BLaER1 (cell line): ENCODE measurements around the gene RFX1.

Source experiments
- H3K27ac ChIP-seq: shearing (Covaris generic); formaldehyde crosslinking; 2 replicates; pipeline ENCODE4 v1.8.1; 2022
- H3K27me3 ChIP-seq: shearing (Covaris generic); formaldehyde crosslinking; 2 replicates; pipeline ENCODE4 v1.8.1; 2022
- H3K36me3 ChIP-seq: shearing (Covaris generic); formaldehyde crosslinking; 2 replicates; pipeline ENCODE4 v1.8.1; 2022
- H3K4me1 ChIP-seq: shearing (Covaris generic); formaldehyde crosslinking; 2 replicates; pipeline ENCODE4 v1.8.1; 2022
- H3K4me2 ChIP-seq: shearing (Covaris generic); formaldehyde crosslinking; 2 replicates; pipeline ENCODE4 v1.8.1; 2022
- H3K4me3 ChIP-seq: shearing (Covaris generic); formaldehyde crosslinking; 2 replicates; pipeline ENCODE4 v1.8.1; 2022
- H3K9ac ChIP-seq: shearing (Covaris generic); formaldehyde crosslinking; 2 replicates; pipeline ENCODE4 v1.8.1; 2022
- H3K9me3 ChIP-seq: shearing (Covaris generic); formaldehyde crosslinking; 2 replicates; pipeline ENCODE4 v1.8.1; 2022
- H4K20me1 ChIP-seq: shearing (Covaris generic); formaldehyde crosslinking; 2 replicates; pipeline ENCODE4 v1.8.1; 2022
- Cebpa-rat ChIP-seq: shearing (Covaris generic); IDR thresholded peaks from 2 replicates; pipeline ENCODE4 v1.8.1; 2022

RFX1 gene

GRCh38 chr19:13964776-13965175, 41.3 kb downstream of the RFX1 start:
- TF ChIP-seq Cebpa-rat, result no peak
- Histone ChIP-seq H3K27me3 (no peaks in the 10 kb centered on the region), H3K27ac (no peak overlapping the region), H3K9ac (no peak overlapping the region), H3K9me3 (no peaks in the 10 kb centered on the region), H3K4me1 (no peaks in the 10 kb centered on the region), H3K36me3 (peaks cover 96% of the 10 kb centered on the region), H4K20me1 (no peaks in the 10 kb centered on the region), H3K4me3 (no peak overlapping the region), H3K4me2 (no peak overlapping the region)

GRCh38 chr19:13963603-13964105, 42.5 kb downstream of the RFX1 start:
- Histone ChIP-seq H4K20me1 (no peaks in the 10 kb centered on the region), H3K27me3 (no peaks in the 10 kb centered on the region), H3K9ac (no peak overlapping the region), H3K4me3 (no peak overlapping the region), H3K36me3 (peaks cover 96% of the 10 kb centered on the region), H3K4me2 (no peak overlapping the region), H3K4me1 (no peaks in the 10 kb centered on the region), H3K9me3 (no peaks in the 10 kb centered on the region), H3K27ac (no peak overlapping the region)
- TF ChIP-seq Cebpa-rat, result no peak

- no peak overlapping the region for H3K27ac ChIP-seq
- TF ChIP-seq Cebpa-rat, result no peak
- peaks cover 96% of the 10 kb centered on the region for H3K36me3 ChIP-seq
- H3K4me3 ChIP-seq, result no peak overlapping the region
- no peak overlapping the region for H3K4me2 ChIP-seq
- H3K4me1 ChIP-seq, result no peaks in the 10 kb centered on the region
- H3K9ac ChIP-seq, result no peak overlapping the region
- no peaks in the 10 kb centered on the region for H3K27me3 ChIP-seq
- peaks cover 6% of the 10 kb centered on the region; the same call in 1 of the 2 replicates for H4K20me1 ChIP-seq
- H3K9me3 ChIP-seq, result no peaks in the 10 kb centered on the region
Measured at GRCh38 chr19:13962699-13963602, 43.2 kb downstream of the RFX1 start.

- peaks cover 15% of the 10 kb centered on the region for H4K20me1 ChIP-seq
- H3K4me1 ChIP-seq, result no peaks in the 10 kb centered on the region
- no peaks in the 10 kb centered on the region for H3K27me3 ChIP-seq
- no peak overlapping the region for H3K9ac ChIP-seq
- H3K27ac ChIP-seq, result no peak overlapping the region
- peaks cover 96% of the 10 kb centered on the region for H3K36me3 ChIP-seq
- no peak overlapping the region for H3K4me2 ChIP-seq
- H3K4me3 ChIP-seq, result no peak overlapping the region
- TF ChIP-seq Cebpa-rat, result no peak
- no peaks in the 10 kb centered on the region for H3K9me3 ChIP-seq
Measured at GRCh38 chr19:13961826-13962698, 44.1 kb downstream of the RFX1 start.

- no peak for TF ChIP-seq Cebpa-rat
- Histone ChIP-seq H3K4me2 (no peak overlapping the region), H3K9ac (no peak overlapping the region), H3K27me3 (no peaks in the 10 kb centered on the region), H3K4me1 (no peaks in the 10 kb centered on the region), H3K36me3 (peaks cover 96% of the 10 kb centered on the region), H3K4me3 (no peak overlapping the region), H3K9me3 (no peaks in the 10 kb centered on the region), H3K27ac (no peak overlapping the region), H4K20me1 (peaks cover 24% of the 10 kb centered on the region)
Measured at GRCh38 chr19:13960863-13961784, 45.0 kb downstream of the RFX1 start.

- H3K4me3 ChIP-seq, result no peak overlapping the region
- H3K27me3 ChIP-seq, result no peaks in the 10 kb centered on the region
- H4K20me1 ChIP-seq, result peaks cover 33% of the 10 kb centered on the region
- no peak overlapping the region for H3K4me2 ChIP-seq
- H3K9me3 ChIP-seq, result no peaks in the 10 kb centered on the region
- no peak overlapping the region for H3K9ac ChIP-seq
- no peak overlapping the region for H3K27ac ChIP-seq
- peaks cover 96% of the 10 kb centered on the region for H3K36me3 ChIP-seq
- TF ChIP-seq Cebpa-rat, result no peak
- H3K4me1 ChIP-seq, result no peaks in the 10 kb centered on the region
Measured at GRCh38 chr19:13959962-13960862, 45.9 kb downstream of the RFX1 start.

- H3K27me3 ChIP-seq, result no peaks in the 10 kb centered on the region
- H3K4me2 ChIP-seq, result no peak overlapping the region
- H3K9ac ChIP-seq, result no peak overlapping the region
- H3K4me1 ChIP-seq, result no peaks in the 10 kb centered on the region
- peaks cover 96% of the 10 kb centered on the region for H3K36me3 ChIP-seq
- no peak for TF ChIP-seq Cebpa-rat
- H3K27ac ChIP-seq, result no peak overlapping the region
- H4K20me1 ChIP-seq, result peaks cover 41% of the 10 kb centered on the region
- no peaks in the 10 kb centered on the region for H3K9me3 ChIP-seq
- no peak overlapping the region for H3K4me3 ChIP-seq
Measured at GRCh38 chr19:13959141-13959961, 46.8 kb downstream of the RFX1 start.

GRCh38 chr19:13958043-13958442, 48.1 kb downstream of the RFX1 start:
- no peak overlapping the region for H3K4me3 ChIP-seq
- H3K9me3 ChIP-seq, result no peaks in the 10 kb centered on the region
- peaks cover 89% of the 10 kb centered on the region for H3K36me3 ChIP-seq
- peaks cover 12% of the 10 kb centered on the region for H3K4me1 ChIP-seq
- no peak overlapping the region for H3K27ac ChIP-seq
- TF ChIP-seq Cebpa-rat, result no peak
- H3K9ac ChIP-seq, result no peak overlapping the region
- peaks cover 54% of the 10 kb centered on the region for H4K20me1 ChIP-seq
- no peak overlapping the region for H3K4me2 ChIP-seq
- no peaks in the 10 kb centered on the region for H3K27me3 ChIP-seq
